Activated T-helper 1 cell treated with Interleukin-2 at 50 U/mL for 16 hours (primary cell): Measurements from ENCODE around the gene TPPP2.

Source experiments
- DNase-seq: peaks from one replicate; pipeline ENCODE4 v3.0.0-alpha.2; 2020; ENCODE audit warnings: low read depth

TPPP2 gene

GRCh38 chr14:21077672-21078071 is 47.7 kb downstream of the TPPP2 start:
- no peak for DNase-seq

GRCh38 chr14:21078287-21078686 is 48.3 kb downstream of the TPPP2 start:
- no peak for DNase-seq

DNA sequence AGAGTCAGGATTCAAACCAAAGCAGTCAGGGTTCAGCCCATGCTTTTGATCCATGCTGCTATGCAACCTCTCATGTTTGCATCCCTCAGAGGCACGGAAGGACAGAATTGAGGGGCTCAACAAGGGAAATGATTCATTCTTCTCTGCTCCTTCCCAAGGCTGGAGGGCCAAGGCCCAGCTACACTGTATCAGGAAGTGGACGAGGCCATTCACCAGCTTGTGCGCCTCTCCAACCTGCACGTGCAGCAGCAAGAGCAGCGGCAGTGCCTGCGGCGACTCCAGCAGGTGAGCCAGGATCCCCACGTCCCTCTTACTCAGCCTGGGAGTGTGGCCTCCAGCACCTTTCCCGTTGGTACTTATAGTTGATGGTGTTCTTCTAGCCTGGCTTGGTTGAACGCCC is 48.7 kb downstream of the TPPP2 start:
- no peak for DNase-seq

DNA sequence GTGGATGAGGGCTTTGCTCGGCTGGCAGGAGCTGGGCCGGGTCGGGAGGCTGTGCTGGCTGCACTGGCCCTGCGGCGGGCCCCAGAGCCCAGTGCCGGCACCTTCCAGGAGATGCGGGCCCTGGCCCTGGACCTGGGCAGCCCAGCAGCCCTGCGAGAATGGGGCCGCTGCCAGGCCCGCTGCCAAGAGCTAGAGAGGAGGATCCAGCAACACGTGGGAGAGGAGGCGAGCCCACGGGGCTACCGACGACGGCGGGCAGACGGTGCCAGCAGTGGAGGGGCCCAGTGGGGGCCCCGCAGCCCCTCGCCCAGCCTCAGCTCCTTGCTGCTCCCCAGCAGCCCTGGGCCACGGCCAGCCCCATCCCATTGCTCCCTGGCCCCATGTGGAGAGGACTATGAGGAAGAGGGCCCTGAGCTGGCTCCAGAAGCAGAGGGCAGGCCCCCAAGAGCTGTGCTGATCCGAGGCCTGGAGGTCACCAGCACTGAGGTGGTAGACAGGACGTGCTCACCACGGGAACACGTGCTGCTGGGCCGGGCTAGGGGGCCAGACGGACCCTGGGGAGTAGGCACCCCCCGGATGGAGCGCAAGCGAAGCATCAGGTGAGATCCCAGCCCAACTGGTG is 51.6 kb downstream of the TPPP2 start:
- no peak for DNase-seq
